Thymus (tissue), 11 donors: Measurements from ENCODE around the gene CWC27. TPM values are rescaled to one million over a fixed set of nuclear protein-coding genes. Genes with fewer than 3 reads are reported as not detected.
"Not testable (repeated sequence)": the region's sequence is repeated elsewhere in the genome, so short reads cannot be mapped to it uniquely, and the experiment has no call there.

Source experiments
- DNase-seq, 9 donors: peaks; one replicate each; pipeline ENCODE4 v3.0.0-alpha.2; 2013; ENCODE audit warnings: low spot score in 9 of 9, low read depth in 6 of 9, missing footprints in 1 of 9
- H3K27ac ChIP-seq, 2 donors: one replicate each; pipeline ENCODE4 v1.5.1; 2013; ENCODE audit warnings: control low read depth in 1 of 2, low read depth in 1 of 2, low read length in 1 of 2, mild to moderate bottlenecking in 1 of 2, moderate library complexity in 1 of 2
- H3K27me3 ChIP-seq, 2 donors: one replicate each; pipeline ENCODE4 v1.5.1; 2013; ENCODE audit warnings: low read length in 1 of 2; ENCODE audit not compliant: control insufficient read depth in 2 of 2, insufficient read depth in 1 of 2
- H3K36me3 ChIP-seq, 2 donors: one replicate each; pipeline ENCODE4 v1.5.1; 2013; ENCODE audit warnings: low read length in 1 of 2, mild to moderate bottlenecking in 1 of 2, moderate library complexity in 1 of 2; ENCODE audit not compliant: control insufficient read depth in 2 of 2, insufficient read depth in 2 of 2
- H3K4me1 ChIP-seq, 2 donors: one replicate each; pipeline ENCODE4 v1.5.1; 2013; ENCODE audit warnings: low read length in 2 of 2; ENCODE audit not compliant: control insufficient read depth in 2 of 2, insufficient read depth in 2 of 2
- H3K4me3 ChIP-seq, 2 donors: one replicate each; pipeline ENCODE4 v1.5.1; 2013; ENCODE audit warnings: low read length in 2 of 2, control low read depth in 1 of 2, mild to moderate bottlenecking in 1 of 2
- H3K9me3 ChIP-seq, 2 donors: one replicate each; pipeline ENCODE4 v1.5.1; 2013; ENCODE audit warnings: low read length in 1 of 2, mild to moderate bottlenecking in 1 of 2; ENCODE audit not compliant: control insufficient read depth in 2 of 2, insufficient read depth in 1 of 2
- WGBS: extraction: QIAGEN DNeasy Blood & Tissue Kit; methylation state at CpG from one replicate; pipeline ENCODE4 v1.1.7; 2013; 5-methylcytosine and 5-hydroxymethylcytosine counted together
- polyA plus RNA-seq: library from polyadenylated mRNA; stranded (reverse); fragments of 200-250 nt; gene quantifications from one replicate; pipeline ENCODE4 v1.2.3, GENCODE V29; 2013
- total RNA-seq: library from RNA; stranded (reverse); fragments of 120-200 nt; gene quantifications from one replicate; pipeline ENCODE4 v1.2.4, GENCODE V29; 2013
- donor health status: healthy.

CWC27 gene
- total and polyA plus RNA-seq, 2 donors, result 23.5 to 24.2 TPM

GRCh38 chr5:64827703-64828102 is 59.0 kb downstream of the CWC27 start:
- H3K27me3 ChIP-seq, result no peaks in the 10 kb centered on the region
- no peak for DNase-seq
- WGBS, result 97% methylated on average over 4 of the region's 4 CpGs

GRCh38 chr5:64830650-64831049 is 61.9 kb downstream of the CWC27 start:
- H3K27ac ChIP-seq, H3K27me3 ChIP-seq, DNase-seq, H3K9me3 ChIP-seq, H3K4me3 ChIP-seq, H3K36me3 ChIP-seq, H3K4me1 ChIP-seq: not testable (repeated sequence)

More at GRCh38 chr5:64827703-64828102, 59.0 kb downstream of the CWC27 start:
- Histone ChIP-seq H3K4me3 (no peak overlapping the region), H3K4me1 (no peaks in the 10 kb centered on the region), H3K36me3 (no peaks in the 10 kb centered on the region), H3K9me3 (no peaks in the 10 kb centered on the region), H3K27ac (no peak overlapping the region)

GRCh38 chr5:64831996-64832395 is 63.3 kb downstream of the CWC27 start:
- H3K27ac ChIP-seq, result no peak overlapping the region
- WGBS, result 98% methylated on average over 1 of the region's 1 CpG
- no peaks in the 10 kb centered on the region for H3K9me3 ChIP-seq
- no peaks in the 10 kb centered on the region for H3K4me1 ChIP-seq
- no peak for DNase-seq
- no peaks in the 10 kb centered on the region for H3K27me3 ChIP-seq
- H3K36me3 ChIP-seq, result no peaks in the 10 kb centered on the region
- no peak overlapping the region for H3K4me3 ChIP-seq

GRCh38 chr5:64834037-64834436 is 65.3 kb downstream of the CWC27 start:
- no peak overlapping the region for H3K4me3 ChIP-seq
- H3K9me3 ChIP-seq, result no peaks in the 10 kb centered on the region
- no peaks in the 10 kb centered on the region for H3K4me1 ChIP-seq
- DNase-seq, result no peak
- no peaks in the 10 kb centered on the region for H3K36me3 ChIP-seq
- WGBS, result 72% methylated on average over 2 of the region's 2 CpGs
- no peaks in the 10 kb centered on the region for H3K27me3 ChIP-seq
- H3K27ac ChIP-seq, result no peak overlapping the region

- no peaks in the 10 kb centered on the region for H3K27me3 ChIP-seq
- no peaks in the 10 kb centered on the region for H3K9me3 ChIP-seq
- DNase-seq, result no peak
- no peaks in the 10 kb centered on the region for H3K4me1 ChIP-seq
- no peak overlapping the region for H3K27ac ChIP-seq
- H3K4me3 ChIP-seq, result no peak overlapping the region
- 94% methylated on average over 1 of the region's 1 CpG for WGBS
- H3K36me3 ChIP-seq, result no peaks in the 10 kb centered on the region
These were observed 65.9 kb downstream of the CWC27 start for GRCh38 chr5:64834611-64835010.

- no peaks in the 10 kb centered on the region for H3K9me3 ChIP-seq
- no peaks in the 10 kb centered on the region for H3K27me3 ChIP-seq
- no peak overlapping the region for H3K27ac ChIP-seq
- no peak overlapping the region for H3K4me3 ChIP-seq
- no peaks in the 10 kb centered on the region for H3K36me3 ChIP-seq
- DNase-seq, result no peak
- H3K4me1 ChIP-seq, result no peaks in the 10 kb centered on the region
- 97% methylated on average over 1 of the region's 1 CpG for WGBS
These were observed 66.5 kb downstream of the CWC27 start for GRCh38 chr5:64835266-64835665.

GRCh38 chr5:64836190-64836755 is 67.5 kb downstream of the CWC27 start:
- DNase-seq, result no peak
- Histone ChIP-seq H3K27me3 (no peaks in the 10 kb centered on the region), H3K4me3 (no peak overlapping the region), H3K36me3 (no peaks in the 10 kb centered on the region), H3K27ac (no peak overlapping the region), H3K4me1 (no peaks in the 10 kb centered on the region), H3K9me3 (no peaks in the 10 kb centered on the region)

GRCh38 chr5:64836786-64837185 is 68.1 kb downstream of the CWC27 start:
- Histone ChIP-seq H3K4me1 (no peaks in the 10 kb centered on the region), H3K27ac (no peak overlapping the region)
- 97% methylated on average over 4 of the region's 4 CpGs for WGBS

GRCh38 chr5:64838376-64838775 is 69.6 kb downstream of the CWC27 start:
- H3K4me3 ChIP-seq, result no peak overlapping the region
- DNase-seq, result no peak
- 99% methylated on average over 1 of the region's 1 CpG for WGBS
- H3K27me3 ChIP-seq, result no peaks in the 10 kb centered on the region
- H3K27ac ChIP-seq, result no peak overlapping the region
- no peaks in the 10 kb centered on the region for H3K9me3 ChIP-seq
- no peaks in the 10 kb centered on the region for H3K4me1 ChIP-seq
- H3K36me3 ChIP-seq, result no peaks in the 10 kb centered on the region

More at GRCh38 chr5:64836786-64837185, 68.1 kb downstream of the CWC27 start:
- Histone ChIP-seq H3K9me3 (no peaks in the 10 kb centered on the region), H3K36me3 (no peaks in the 10 kb centered on the region), H3K27me3 (no peaks in the 10 kb centered on the region), H3K4me3 (no peak overlapping the region)
- no peak for DNase-seq

GRCh38 chr5:64838803-64839202 is 70.1 kb downstream of the CWC27 start:
- no peak for DNase-seq
- Histone ChIP-seq H3K27me3 (no peaks in the 10 kb centered on the region), H3K4me3 (no peak overlapping the region), H3K9me3 (no peaks in the 10 kb centered on the region), H3K36me3 (no peaks in the 10 kb centered on the region), H3K4me1 (no peaks in the 10 kb centered on the region), H3K27ac (no peak overlapping the region)
